ENCODE data around the gene SCYGR1. TPM values are rescaled to one million over a fixed set of nuclear protein-coding genes. Genes with fewer than 3 reads are reported as not detected.

The SCYGR1 gene
- total RNA-seq, 1 donor from 2014 or later, result not detected

GRCh38 chr2:227413371-227413770, 25.6 kb upstream of the SCYGR1 start:
- Mint-ChIP-seq H3K9me3 (no peaks in the 10 kb centered on the region), H3K4me3 (no peak overlapping the region), H3K27ac (no peak overlapping the region), H3K27me3 (ENCODE audit: low read depth) (no peaks in the 10 kb centered on the region), H3K36me3 (no peaks in the 10 kb centered on the region), H3K4me1 (peaks cover 10% of the 10 kb centered on the region)
- TF ChIP-seq CTCF (IDR thresholded peaks at IDR 0.05; ENCODE audit: unreplicated experiment), result no peak
- no peak for DNase-seq (ENCODE audit: low spot score in 2 of 2, unreplicated experiment in 2 of 2)

GRCh38 chr2:227412877-227413276, 25.1 kb upstream of the SCYGR1 start:
- TF ChIP-seq CTCF (IDR thresholded peaks at IDR 0.05; ENCODE audit: unreplicated experiment), result no peak
- H3K27ac Mint-ChIP-seq, result no peak overlapping the region

GRCh38 chr2:227411990-227412350, 24.2 kb upstream of the SCYGR1 start:
- TF ChIP-seq CTCF (IDR thresholded peaks at IDR 0.05; ENCODE audit: unreplicated experiment), result no peak
- Mint-ChIP-seq H3K4me1 (peaks cover 12% of the 10 kb centered on the region), H3K36me3 (no peaks in the 10 kb centered on the region), H3K9me3 (no peaks in the 10 kb centered on the region), H3K27me3 (ENCODE audit: low read depth) (no peaks in the 10 kb centered on the region), H3K4me3 (no peak overlapping the region), H3K27ac (no peak overlapping the region)
- DNase-seq (ENCODE audit: low spot score in 2 of 2, unreplicated experiment in 2 of 2), result no peak

More at GRCh38 chr2:227412877-227413276, 25.1 kb upstream of the SCYGR1 start:
- DNase-seq (ENCODE audit: low spot score in 2 of 2, unreplicated experiment in 2 of 2), result no peak
- Mint-ChIP-seq H3K27me3 (ENCODE audit: low read depth) (no peaks in the 10 kb centered on the region), H3K9me3 (no peaks in the 10 kb centered on the region), H3K4me3 (no peak overlapping the region), H3K4me1 (peaks cover 10% of the 10 kb centered on the region), H3K36me3 (no peaks in the 10 kb centered on the region)

GRCh38 chr2:227411320-227411989, 23.7 kb upstream of the SCYGR1 start:
- no peaks in the 10 kb centered on the region for H3K36me3 Mint-ChIP-seq

GRCh38 chr2:227410191-227410590, 22.4 kb upstream of the SCYGR1 start:
- Mint-ChIP-seq H3K27me3 (ENCODE audit: low read depth) (no peaks in the 10 kb centered on the region), H3K4me3 (no peak overlapping the region), H3K27ac (no peak overlapping the region), H3K9me3 (no peaks in the 10 kb centered on the region), H3K36me3 (no peaks in the 10 kb centered on the region), H3K4me1 (peaks cover 20% of the 10 kb centered on the region)
- TF ChIP-seq CTCF (IDR thresholded peaks at IDR 0.05; ENCODE audit: unreplicated experiment), result no peak
- no peak for DNase-seq (ENCODE audit: low spot score in 2 of 2, unreplicated experiment in 2 of 2)

More at GRCh38 chr2:227411320-227411989, 23.7 kb upstream of the SCYGR1 start:
- Mint-ChIP-seq H3K4me1 (peaks cover 17% of the 10 kb centered on the region), H3K27ac (no peak overlapping the region), H3K27me3 (ENCODE audit: low read depth) (no peaks in the 10 kb centered on the region), H3K4me3 (no peak overlapping the region), H3K9me3 (no peaks in the 10 kb centered on the region)
- no peak for DNase-seq (ENCODE audit: low spot score in 2 of 2, unreplicated experiment in 2 of 2)
- TF ChIP-seq CTCF (IDR thresholded peaks at IDR 0.05; ENCODE audit: unreplicated experiment), result no peak

All from mesothelial cell of epicardium (in vitro differentiated cells).